ENCODE measurements around the gene SEPTIN3. TPM values are rescaled to one million over a fixed set of nuclear protein-coding genes. Genes with fewer than 3 reads are reported as not detected.

Gene SEPTIN3
- total and polyA plus RNA-seq, 2 of the 8 experiments (the other 6 are each of a cell fraction or from before 2014, with no cell fraction given) = 38.9 to 52.9 TPM

DNA sequence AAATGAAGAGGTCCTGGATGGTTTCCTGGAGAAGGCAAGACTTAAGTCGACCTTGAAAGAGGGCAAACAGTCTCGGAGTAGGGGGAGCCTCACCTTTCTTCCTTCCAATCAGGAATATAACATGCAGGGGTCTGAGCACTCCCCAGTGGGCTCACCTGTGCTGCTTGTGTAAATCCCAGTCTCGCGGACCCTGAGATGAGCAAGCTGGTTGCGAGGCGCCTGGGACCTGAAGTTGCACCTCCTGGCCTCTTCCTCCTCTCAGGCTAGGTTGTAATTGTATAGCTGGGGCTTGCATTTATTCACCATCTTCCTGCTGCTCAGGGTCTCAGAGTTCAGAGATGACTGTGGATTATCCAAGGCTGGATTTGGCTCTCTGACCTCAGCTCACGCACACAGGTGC, 21.9 kb downstream of the SEPTIN3 start:
- Histone ChIP-seq H4K8ac (ENCODE audit: extremely low read depth, insufficient read depth, low read length) (no peak overlapping the region), H3K4me1 (replicated peaks in 1 of 4; ENCODE audit: control insufficient read depth in 3 of 4, insufficient read depth in 4 of 4, low read length in 3 of 4) (no peaks in the 10 kb centered on the region), H2BK5ac (ENCODE audit: low read depth, low read length) (no peak overlapping the region), H2BK15ac (ENCODE audit: low read length) (no peak overlapping the region), H2AK5ac (ENCODE audit: low read depth, low read length) (no peak overlapping the region), H3K36me3 (ENCODE audit: control insufficient read depth in 2 of 4, insufficient read depth in 4 of 4, low read length in 3 of 4) (peaks cover 14 to 56% (median 35%) of the 10 kb centered on the region in 4 experiments; a peak in 7 of 8 replicates), H2BK12ac (ENCODE audit: low read depth, low read length) (no peak overlapping the region), H4K20me1 (replicated peaks in 1 of 2; ENCODE audit: control insufficient read depth in 1 of 2, insufficient read depth in 2 of 2, low read length in 2 of 2) (peaks cover 0 to 3% of the 10 kb centered on the region in 2 experiments), H3K4me2 (ENCODE audit: insufficient read depth in 1 of 2, low read depth in 2 of 2, low read length in 2 of 2) (no peak overlapping the region), H3K79me2 (ENCODE audit: control insufficient read depth in 1 of 2, insufficient read depth in 2 of 2, low read length in 2 of 2) (no peaks in the 10 kb centered on the region), H3K18ac (ENCODE audit: extremely low read depth, low read length) (no peak overlapping the region), H3K9me3 (ENCODE audit: insufficient read depth in 2 of 2, low read depth in 1 of 2, low read length in 1 of 2) (no peaks in the 10 kb centered on the region), H3K4me3 (ENCODE audit: extremely low read depth in 1 of 4, insufficient read depth in 2 of 4, low read depth in 3 of 4, low read length in 4 of 4) (no peak overlapping the region), H3K27ac (ENCODE audit: low read depth, low read length) (no peak overlapping the region), H3K4ac (replicated peaks; ENCODE audit: insufficient read length, low read depth, low read length) (no peak overlapping the region), H2BK120ac (replicated peaks; ENCODE audit: low read depth, low read length) (no peak overlapping the region), H3K9ac (replicated peaks in 1 of 4; ENCODE audit: extremely low read depth in 1 of 4, low read depth in 3 of 4, low read length in 3 of 4) (no peak overlapping the region), H4K5ac (ENCODE audit: insufficient read length, low read depth, low read length) (no peak overlapping the region), H3K56ac (replicated peaks; ENCODE audit: insufficient read length, low read depth, low read length) (no peak overlapping the region), H2AFZ (ENCODE audit: low read length) (no peak overlapping the region), H3K23me2 (ENCODE audit: low read depth, low read length) (no peaks in the 10 kb centered on the region), H3K79me1 (ENCODE audit: low read depth, low read length) (no peaks in the 10 kb centered on the region), H3K23ac (ENCODE audit: insufficient read length) (no peak overlapping the region), H2BK20ac (ENCODE audit: low read length) (no peak overlapping the region), H3K27me3 (replicated peaks in 1 of 4; ENCODE audit: control insufficient read depth in 3 of 4, extremely low read depth in 1 of 4, insufficient read depth in 3 of 4, low read length in 3 of 4) (no peaks in the 10 kb centered on the region), H3K14ac (ENCODE audit: insufficient read length) (no peak overlapping the region), H4K91ac (replicated peaks; ENCODE audit: insufficient read length, low read length) (no peak overlapping the region)
- FAIRE-seq (no peak), DNase-seq (ENCODE audit: low read depth in 1 of 2, low spot score in 2 of 2) (no peak)
- TF ChIP-seq HDAC6 (IDR thresholded peaks at IDR 0.05; ENCODE audit: low read depth, low read length) (no peak), KDM1A (IDR thresholded peaks at IDR 0.05; ENCODE audit: borderline replicate concordance, low read length) (no peak), EZH2 (IDR thresholded peaks at IDR 0.05; ENCODE audit: low read depth, low read length, severe bottlenecking) (no peak), EGR1 (IDR thresholded peaks at IDR 0.05; ENCODE audit: borderline replicate concordance, low read depth, low read length) (no peak), SRF (IDR thresholded peaks at IDR 0.05; ENCODE audit: low read depth, low read length) (no peak), RXRA (IDR thresholded peaks at IDR 0.05; ENCODE audit: insufficient read depth, low read depth, low read length) (no peak)
- TF ChIP-seq, protein P1, sequence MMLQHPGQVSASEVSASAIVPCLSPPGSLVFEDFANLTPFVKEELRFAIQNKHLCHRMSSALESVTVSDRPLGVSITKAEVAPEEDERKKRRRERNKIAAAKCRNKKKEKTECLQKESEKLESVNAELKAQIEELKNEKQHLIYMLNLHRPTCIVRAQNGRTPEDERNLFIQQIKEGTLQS (IDR thresholded peaks at IDR 0.05; ENCODE audit: insufficient read depth, low read depth, low read length) = no peak
- ChIA-PET POLR2A (ENCODE audit: partially characterized antibody) (interaction anchor here (0.9 kb wide), 1 partner anchor 14 kb away, joined by 5 read pairs; no protein-coding TSS in a partner anchor), CTCF (ENCODE audit: partially characterized antibody) (interaction anchor here (0.6 kb wide), 1 partner anchor 342 kb away, joined by 3 read pairs; no protein-coding TSS in a partner anchor)
- WGBS, 2 experiments (ENCODE audit: extremely low coverage in 1 of 2, insufficient coverage in 1 of 2, insufficient read length in 1 of 2, insufficient replicate concordance in 2 of 2, low coverage in 1 of 2, low lambda C conversion rate in 2 of 2, missing lambda C conversion rate in 1 of 2) = 99% methylated on average over 6 of the region's 7 CpGs; no CpG with 5 or more reads in 1 of the 2 experiments
